Suprapubic skin (tissue), 4 donors: Measurements from ENCODE around the gene CSF1. TPM values are rescaled to one million over a fixed set of nuclear protein-coding genes. Genes with fewer than 3 reads are reported as not detected.

Source experiments
- DNase-seq, 2 donors: peaks; one replicate each; pipeline ENCODE4 v3.0.0-alpha.2; 2019; ENCODE audit warnings: low spot score in 2 of 2
- H3K27ac ChIP-seq: fragments of 200-600 bp; sonication (generic); one replicate; pipeline ENCODE4 v1.5.1; 2019
- H3K27me3 ChIP-seq: fragments of 200-600 bp; sonication (generic); one replicate; pipeline ENCODE4 v1.5.1; 2019
- H3K36me3 ChIP-seq: fragments of 200-600 bp; sonication (generic); one replicate; pipeline ENCODE4 v1.5.1; 2019
- H3K4me1 ChIP-seq: fragments of 200-600 bp; sonication (generic); one replicate; pipeline ENCODE4 v1.5.1; 2019
- H3K4me3 ChIP-seq: fragments of 200-600 bp; sonication (generic); one replicate; pipeline ENCODE4 v1.5.1; 2019; ENCODE audit warnings: mild to moderate bottlenecking
- H3K9me3 ChIP-seq: fragments of 200-600 bp; sonication (generic); one replicate; pipeline ENCODE4 v1.5.1; 2019
- CTCF ChIP-seq, 2 donors: fragments of 200-600 bp in 1 of 2; fragments of 450-650 bp in 1 of 2; sonication (generic) in 1 of 2; IDR thresholded peaks; one replicate each; pipeline ENCODE4 v1.5.1; 2016 to 2019; ENCODE audit warnings: antibody characterized with exemption in 2 of 2, mild to moderate bottlenecking in 1 of 2, moderate library complexity in 1 of 2
- EP300 ChIP-seq: sonication (generic); formaldehyde crosslinking; IDR thresholded peaks from one replicate; pipeline ENCODE4 v1.6.1; 2017; ENCODE audit warnings: antibody characterized with exemption
- POLR2A ChIP-seq, 2 donors: fragments of 450-650 bp; IDR thresholded peaks; one replicate each; pipeline ENCODE4 v1.6.1; 2017; ENCODE audit warnings: antibody characterized with exemption in 2 of 2, mild to moderate bottlenecking in 2 of 2, moderate library complexity in 2 of 2
- POLR2AphosphoS5 ChIP-seq, 3 donors: sonication (generic); formaldehyde crosslinking; IDR thresholded peaks; one replicate each; pipeline ENCODE4 v1.6.1; 2017; ENCODE audit warnings: antibody characterized with exemption in 3 of 3
- WGBS: methylation state at CpG from one replicate; pipeline ENCODE4 v1.1.5; 2018; 5-methylcytosine and 5-hydroxymethylcytosine counted together
- total RNA-seq, 4 donors: library from RNA; depleted of rRNA; stranded (reverse); fragments of >200 nt; gene quantifications; one replicate each; pipeline ENCODE4 v1.1.0, GENCODE V29; 2016

Gene CSF1
- total RNA-seq, 4 donors from 2014 or later, result 12.6 to 39.1 (median 17.5) TPM

DNA sequence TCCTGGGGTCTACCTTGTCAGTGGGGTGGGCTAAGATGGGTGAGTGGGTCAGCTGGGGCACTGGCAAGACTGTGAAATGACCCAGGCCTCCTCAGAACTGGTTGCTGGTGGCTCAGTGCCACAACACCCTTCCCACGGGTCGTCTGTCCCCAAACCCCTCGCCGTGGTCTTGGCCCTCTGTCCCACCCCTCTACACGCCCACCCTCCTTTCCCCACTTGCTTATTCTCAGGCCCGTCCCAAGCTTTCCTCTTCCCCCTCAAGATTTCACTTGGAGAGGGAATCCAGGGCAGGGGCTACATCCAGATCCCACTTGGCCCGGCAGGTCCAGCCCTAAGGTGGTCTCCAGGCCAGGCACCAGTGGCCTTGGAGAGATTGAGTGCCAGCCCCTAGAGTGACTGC, 16.7 kb downstream of the CSF1 start:
- peaks cover 72% of the 10 kb centered on the region for H3K4me1 ChIP-seq
- H3K9me3 ChIP-seq, result no peaks in the 10 kb centered on the region
- no peak overlapping the region for H3K4me3 ChIP-seq
- WGBS, result 97% methylated on average over 6 of the region's 7 CpGs
- H3K27me3 ChIP-seq, result no peaks in the 10 kb centered on the region
- peaks cover 52% of the 10 kb centered on the region for H3K36me3 ChIP-seq
- peak overlapping the region; percentile 84 for H3K27ac ChIP-seq
- DNase-seq, result peak in 1 of 2 donors; percentile 55
- TF ChIP-seq POLR2A (IDR thresholded peaks at IDR 0.05) (no peak), POLR2AphosphoS5 (IDR thresholded peaks at IDR 0.05) (no peak), CTCF (IDR thresholded peaks at IDR 0.05) (no peak), EP300 (no peak)

DNA sequence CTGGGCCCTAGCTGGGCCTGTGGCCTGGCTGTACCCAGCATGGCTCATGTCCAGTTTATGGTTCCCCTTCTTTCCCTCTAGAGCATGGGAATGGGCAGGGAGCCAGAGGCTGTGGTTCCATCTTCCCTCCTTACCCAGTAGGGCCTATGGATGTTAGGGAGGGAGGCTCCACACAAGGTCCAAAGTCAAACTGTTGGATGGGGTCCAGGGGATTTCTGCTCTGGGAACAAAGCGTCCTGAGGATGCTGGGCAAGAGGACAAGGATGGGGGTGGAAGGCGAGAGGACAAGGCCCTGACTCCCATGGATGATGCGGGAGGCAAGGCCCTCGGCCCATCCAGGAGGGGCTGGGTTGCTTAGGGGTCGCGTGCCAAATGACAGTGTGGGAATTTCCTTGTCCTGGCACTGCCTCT, 17.3 kb downstream of the CSF1 start:
- peak in 1 of 3 donors; percentile 80 for TF ChIP-seq POLR2AphosphoS5 (IDR thresholded peaks at IDR 0.05)
- TF ChIP-seq EP300, result no peak
- WGBS, result 63% methylated on average over 6 of the region's 6 CpGs
- Histone ChIP-seq H3K36me3 (peaks cover 47% of the 10 kb centered on the region), H3K27me3 (no peaks in the 10 kb centered on the region), H3K9me3 (no peaks in the 10 kb centered on the region), H3K4me3 (no peak overlapping the region), H3K4me1 (peaks cover 72% of the 10 kb centered on the region), H3K27ac (peak overlapping the region; percentile 84)
- peak in 1 of 2 donors; percentile 85 for DNase-seq

DNA sequence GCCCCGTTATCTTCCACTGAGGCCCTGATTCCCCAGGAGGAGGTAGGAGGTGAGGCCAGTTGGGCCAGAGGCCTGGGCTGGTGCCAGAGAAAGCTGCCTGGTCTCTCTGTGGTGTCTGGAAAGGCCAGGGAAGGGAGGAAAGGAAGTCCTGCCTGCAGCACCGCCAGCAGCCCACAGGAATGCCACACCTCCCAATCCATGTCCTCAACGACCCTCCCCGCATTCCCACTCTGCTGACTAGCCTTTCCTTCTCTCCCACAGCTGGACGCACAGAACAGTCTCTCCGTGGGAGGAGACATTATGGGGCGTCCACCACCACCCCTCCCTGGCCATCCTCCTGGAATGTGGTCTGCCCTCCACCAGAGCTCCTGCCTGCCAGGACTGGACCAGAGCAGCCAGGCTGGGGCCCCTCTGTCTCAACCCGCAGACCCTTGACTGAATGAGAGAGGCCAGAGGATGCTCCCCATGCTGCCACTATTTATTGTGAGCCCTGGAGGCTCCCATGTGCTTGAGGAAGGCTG, 18.0 kb downstream of the CSF1 start:
- Histone ChIP-seq H3K4me1 (peaks cover 72% of the 10 kb centered on the region), H3K4me3 (no peak overlapping the region), H3K27ac (peak overlapping the region; percentile 79), H3K9me3 (no peaks in the 10 kb centered on the region), H3K27me3 (no peaks in the 10 kb centered on the region), H3K36me3 (peaks cover 39% of the 10 kb centered on the region)
- DNase-seq, result peak; percentile 62 to 76
- WGBS, result 42% methylated on average over 8 of the region's 8 CpGs
- TF ChIP-seq CTCF (IDR thresholded peaks at IDR 0.05) (no peak), EP300 (no peak), POLR2A (IDR thresholded peaks at IDR 0.05) (no peak), POLR2AphosphoS5 (IDR thresholded peaks at IDR 0.05) (no peak)

GRCh38 chr1:109929170-109929569, 18.5 kb downstream of the CSF1 start:
- no peaks in the 10 kb centered on the region for H3K9me3 ChIP-seq
- peak overlapping the region; percentile 79 for H3K27ac ChIP-seq
- H3K4me3 ChIP-seq, result no peak overlapping the region
- DNase-seq, result peak; percentile 62 to 68
- peaks cover 35% of the 10 kb centered on the region for H3K36me3 ChIP-seq
- TF ChIP-seq POLR2A (IDR thresholded peaks at IDR 0.05) (no peak), POLR2AphosphoS5 (IDR thresholded peaks at IDR 0.05) (no peak), EP300 (no peak), CTCF (IDR thresholded peaks at IDR 0.05) (no peak)
- H3K4me1 ChIP-seq, result peaks cover 68% of the 10 kb centered on the region
- 79% methylated on average over 8 of the region's 11 CpGs for WGBS
- H3K27me3 ChIP-seq, result no peaks in the 10 kb centered on the region

GRCh38 chr1:109929588-109930251, 19.1 kb downstream of the CSF1 start:
- no peak for TF ChIP-seq EP300
- no peak for TF ChIP-seq POLR2A (IDR thresholded peaks at IDR 0.05)
- no peak for TF ChIP-seq CTCF (IDR thresholded peaks at IDR 0.05)
- TF ChIP-seq POLR2AphosphoS5 (IDR thresholded peaks at IDR 0.05), result no peak
- DNase-seq, result peak; percentile 52 to 63
- Histone ChIP-seq H3K27ac (peak overlapping the region; percentile 79), H3K4me1 (peaks cover 63% of the 10 kb centered on the region), H3K4me3 (no peak overlapping the region), H3K27me3 (no peaks in the 10 kb centered on the region), H3K9me3 (no peaks in the 10 kb centered on the region), H3K36me3 (peaks cover 31% of the 10 kb centered on the region)
- 82% methylated on average over 11 of the region's 11 CpGs for WGBS
